GM12801 (cell line): ENCODE results near the gene SLC8A1.

Source experiments
- CTCF ChIP-seq: IDR thresholded peaks from one replicate; pipeline ENCODE4 v1.5.1; 2011; ENCODE audit warnings: control low read depth; ENCODE audit not compliant: insufficient read length; ENCODE audit errors: extremely low read depth

Gene SLC8A1

GRCh38 chr2:40131081-40131704 is 320.7 kb downstream of the SLC8A1 start:
- TF ChIP-seq CTCF, result no peak

- TF ChIP-seq CTCF, result no peak
Measured at GRCh38 chr2:40130251-40130994, 321.5 kb downstream of the SLC8A1 start.

GRCh38 chr2:40129725-40130124 is 322.2 kb downstream of the SLC8A1 start:
- no peak for TF ChIP-seq CTCF

GRCh38 chr2:40128796-40129195 is 323.1 kb downstream of the SLC8A1 start:
- TF ChIP-seq CTCF, result no peak

- no peak for TF ChIP-seq CTCF
Measured at GRCh38 chr2:40127890-40128557, 323.9 kb downstream of the SLC8A1 start.

- TF ChIP-seq CTCF, result no peak
Measured at GRCh38 chr2:40127146-40127545, 324.7 kb downstream of the SLC8A1 start.

- TF ChIP-seq CTCF, result no peak
Measured at GRCh38 chr2:40126006-40126405, 325.9 kb downstream of the SLC8A1 start.
